GM23248 (cell line): ENCODE results near the gene BCLAF1.

ENCODE experiments used
- EZH2 ChIP-seq: fragments of 200-600 bp; sonication (generic); IDR thresholded peaks from 2 replicates; pipeline ENCODE4 v1.6.1; 2018; ENCODE audit warnings: antibody characterized with exemption, mild to moderate bottlenecking; ENCODE audit not compliant: insufficient read depth, poor library complexity, severe bottlenecking
- EZH2phosphoT487 ChIP-seq: fragments of 200-600 bp; sonication (generic); IDR thresholded peaks from 2 replicates; pipeline ENCODE4 v1.6.1; 2018; ENCODE audit warnings: antibody characterized with exemption, moderate library complexity, mild to moderate bottlenecking, low read depth; ENCODE audit not compliant: insufficient read depth

DNA sequence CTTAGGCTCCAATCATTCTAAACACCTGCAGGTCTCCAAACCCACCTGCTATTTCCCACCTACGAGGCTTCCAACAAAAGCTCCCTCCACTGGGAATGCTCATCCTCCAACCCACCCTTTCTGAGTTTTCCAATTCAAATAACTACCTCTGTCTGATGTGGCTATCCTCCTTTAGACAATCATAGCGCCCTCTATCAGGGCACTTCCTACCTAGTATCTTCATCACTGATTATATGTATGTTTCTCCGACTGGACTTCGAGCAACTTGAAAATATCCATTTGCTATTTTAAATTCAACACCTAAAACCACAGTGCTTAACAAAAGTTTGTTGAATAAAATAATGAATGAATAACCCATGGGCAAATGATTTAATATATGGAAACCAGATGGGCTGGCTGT lies 80.9 kb downstream of the BCLAF1 start:
- TF ChIP-seq EZH2, result no peak
- no peak for TF ChIP-seq EZH2phosphoT487
